ENCODE results near the gene FUT7.

The FUT7 gene

DNA sequence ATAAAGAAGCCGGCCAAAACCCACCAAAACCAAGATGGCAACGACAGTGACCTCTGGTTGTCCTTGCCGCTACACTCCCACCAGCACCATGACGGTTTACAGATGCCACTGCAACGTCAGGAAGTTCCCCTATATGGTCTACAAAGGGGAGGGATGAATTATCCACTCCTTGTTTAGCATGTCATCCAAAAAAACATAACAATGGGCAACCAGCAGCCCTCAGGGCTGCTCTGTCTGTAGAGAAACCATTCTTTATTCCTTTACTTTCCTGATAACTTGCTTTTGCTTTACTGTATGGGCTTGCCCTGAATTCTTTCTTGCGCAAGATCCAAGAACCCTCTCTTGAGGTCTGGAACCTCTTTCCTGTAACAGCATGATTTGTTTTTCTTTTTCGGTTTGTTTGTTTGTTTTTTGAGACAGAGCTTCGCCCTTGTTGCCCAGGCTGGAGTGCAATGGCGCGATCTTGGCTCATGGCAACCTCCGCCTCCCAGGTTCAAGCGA lies 43.4 kb upstream of the FUT7 start:
- DNase-seq (ENCODE audit: insufficient read length, low spot score), result no peak
- no peak for FAIRE-seq

DNA sequence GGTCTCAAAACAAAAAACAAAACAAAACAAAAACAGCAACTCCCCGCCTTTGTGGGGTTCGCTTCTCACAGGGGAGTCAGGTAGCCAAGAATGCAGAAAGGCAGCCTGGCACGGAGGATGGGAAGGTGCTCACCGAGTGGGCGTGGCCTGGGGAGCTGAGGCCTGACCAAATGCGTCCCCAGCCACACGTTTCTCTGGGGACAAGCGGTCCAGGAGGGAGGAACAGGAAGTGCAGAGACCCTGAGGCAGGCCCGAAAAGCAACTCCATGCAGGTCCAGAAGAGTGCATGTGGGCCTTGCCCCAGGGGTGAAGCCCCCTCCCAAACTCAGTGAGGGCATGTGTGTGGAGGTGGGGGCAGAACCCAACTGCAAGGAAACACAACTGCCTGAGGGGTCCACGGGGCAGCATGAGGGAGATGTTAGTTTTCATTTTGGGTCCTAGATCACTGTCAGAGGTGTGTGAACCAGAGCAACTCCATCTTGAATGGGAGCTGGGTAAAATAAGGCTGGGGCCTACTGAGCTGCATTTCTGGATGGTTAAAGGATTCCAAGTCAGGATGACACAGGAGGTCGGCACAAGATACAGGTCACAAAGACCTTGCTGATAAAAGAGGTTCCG lies 42.9 kb upstream of the FUT7 start:
- peak; percentile 5 for FAIRE-seq
- TF ChIP-seq POU2F2 (IDR thresholded peaks at IDR 0.05; ENCODE audit: low read depth, low read length) (no peak), SPI1 (IDR thresholded peaks at IDR 0.05; ENCODE audit: low read depth, low read length) (no peak), PAX5 (IDR thresholded peaks at IDR 0.05; ENCODE audit: insufficient read depth, low read length, severe bottlenecking) (no peak), POLR2A (IDR thresholded peaks at IDR 0.05; ENCODE audit: low read depth, low read length) (no peak), POLR2AphosphoS5 (IDR thresholded peaks at IDR 0.05; ENCODE audit: low read depth, low read length) (no peak), TAF1 (IDR thresholded peaks at IDR 0.05; ENCODE audit: low read depth, low read length) (no peak)
- no peak for DNase-seq (ENCODE audit: insufficient read length, low spot score)

More for the DNA sequence above, 43.4 kb upstream of the FUT7 start:
- TF ChIP-seq SPI1 (IDR thresholded peaks at IDR 0.05; ENCODE audit: low read depth, low read length) (no peak), PAX5 (IDR thresholded peaks at IDR 0.05; ENCODE audit: insufficient read depth, low read length, severe bottlenecking) (no peak), TAF1 (IDR thresholded peaks at IDR 0.05; ENCODE audit: low read depth, low read length) (no peak), POU2F2 (IDR thresholded peaks at IDR 0.05; ENCODE audit: low read depth, low read length) (no peak), POLR2A (IDR thresholded peaks at IDR 0.05; ENCODE audit: low read depth, low read length) (no peak), POLR2AphosphoS5 (IDR thresholded peaks at IDR 0.05; ENCODE audit: low read depth, low read length) (no peak)

DNA sequence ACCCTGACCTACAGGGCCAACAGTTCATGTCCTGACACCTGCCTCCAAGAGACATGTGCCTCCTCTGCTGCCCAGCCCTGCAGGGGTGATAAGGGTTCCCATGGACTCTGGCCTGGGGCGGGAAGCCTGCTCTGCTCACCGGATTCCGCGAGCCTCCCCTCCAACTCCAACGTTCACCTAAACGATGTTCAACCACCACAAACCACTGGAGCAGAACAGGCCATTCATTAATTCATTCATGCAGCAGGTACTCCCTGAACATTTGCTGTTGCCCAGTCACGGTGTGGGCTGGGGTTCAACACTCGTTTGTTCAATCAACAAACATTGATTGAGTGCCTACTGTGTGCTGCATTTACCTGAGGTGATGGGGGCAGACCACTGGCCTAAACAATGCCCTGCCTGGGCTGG lies 42.1 kb upstream of the FUT7 start:
- no peak for FAIRE-seq
- TF ChIP-seq POLR2A (IDR thresholded peaks at IDR 0.05; ENCODE audit: low read depth, low read length) (no peak), POLR2AphosphoS5 (IDR thresholded peaks at IDR 0.05; ENCODE audit: low read depth, low read length) (no peak), SPI1 (IDR thresholded peaks at IDR 0.05; ENCODE audit: low read depth, low read length) (no peak), PAX5 (IDR thresholded peaks at IDR 0.05; ENCODE audit: insufficient read depth, low read length, severe bottlenecking) (no peak)
- no peak for DNase-seq (ENCODE audit: insufficient read length, low spot score)

DNA sequence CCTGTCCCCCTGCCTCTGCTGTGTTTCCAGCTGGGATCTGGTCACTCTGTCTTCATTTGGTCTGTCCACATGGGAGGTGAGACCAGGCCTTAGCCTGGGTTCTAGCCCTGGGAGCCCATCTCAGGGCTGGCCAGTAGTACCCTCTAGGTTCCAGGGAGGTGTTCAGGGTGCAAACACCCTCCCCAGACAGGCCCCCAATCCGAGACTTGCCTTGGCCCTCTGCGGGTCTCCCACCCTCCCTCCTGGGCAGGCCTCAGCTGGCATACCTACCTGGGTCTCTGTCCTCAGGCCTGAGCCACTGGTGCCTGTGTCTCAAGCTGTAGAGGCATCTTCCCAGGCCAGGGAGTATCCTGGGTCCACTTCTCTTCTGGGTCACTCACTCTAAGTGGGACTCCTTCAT lies 39.4 kb upstream of the FUT7 start:
- DNase-seq (ENCODE audit: insufficient read length, low spot score) (no peak), FAIRE-seq (no peak)
- no peak for TF ChIP-seq SPI1 (IDR thresholded peaks at IDR 0.05; ENCODE audit: low read depth, low read length)
- no peak for TF ChIP-seq TAF1 (IDR thresholded peaks at IDR 0.05; ENCODE audit: low read depth, low read length)
- no peak for TF ChIP-seq POU2F2 (IDR thresholded peaks at IDR 0.05; ENCODE audit: low read depth, low read length)

DNA sequence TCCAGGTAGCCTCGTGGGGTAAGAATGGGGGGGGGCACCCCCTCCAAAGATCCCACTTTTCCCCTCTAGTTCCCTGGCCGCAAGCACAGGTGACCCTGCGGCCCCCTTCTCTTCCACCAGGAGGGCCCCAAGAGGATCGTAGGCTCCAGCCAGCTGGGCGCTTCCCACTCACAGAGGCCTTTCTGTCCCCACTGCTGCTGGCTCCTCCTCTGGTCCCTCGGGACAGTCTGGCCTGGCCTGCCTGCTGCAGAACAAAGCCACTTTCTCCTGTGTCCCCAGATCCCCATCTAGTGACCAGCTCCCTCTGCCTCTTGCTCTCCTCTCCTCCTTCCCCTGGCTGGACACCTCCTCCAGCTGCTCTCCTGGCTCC lies 39.0 kb upstream of the FUT7 start:
- TF ChIP-seq POU2F2 (IDR thresholded peaks at IDR 0.05; ENCODE audit: low read depth, low read length), result no peak
- TF ChIP-seq POLR2AphosphoS5 (IDR thresholded peaks at IDR 0.05; ENCODE audit: low read depth, low read length), result no peak
- TF ChIP-seq PAX5 (IDR thresholded peaks at IDR 0.05; ENCODE audit: insufficient read depth, low read length, severe bottlenecking), result no peak
- no peak for TF ChIP-seq TAF1 (IDR thresholded peaks at IDR 0.05; ENCODE audit: low read depth, low read length)
- TF ChIP-seq POLR2A (IDR thresholded peaks at IDR 0.05; ENCODE audit: low read depth, low read length), result no peak
- no peak for TF ChIP-seq SPI1 (IDR thresholded peaks at IDR 0.05; ENCODE audit: low read depth, low read length)
- FAIRE-seq, result no peak
- DNase-seq (ENCODE audit: insufficient read length, low spot score), result no peak

DNA sequence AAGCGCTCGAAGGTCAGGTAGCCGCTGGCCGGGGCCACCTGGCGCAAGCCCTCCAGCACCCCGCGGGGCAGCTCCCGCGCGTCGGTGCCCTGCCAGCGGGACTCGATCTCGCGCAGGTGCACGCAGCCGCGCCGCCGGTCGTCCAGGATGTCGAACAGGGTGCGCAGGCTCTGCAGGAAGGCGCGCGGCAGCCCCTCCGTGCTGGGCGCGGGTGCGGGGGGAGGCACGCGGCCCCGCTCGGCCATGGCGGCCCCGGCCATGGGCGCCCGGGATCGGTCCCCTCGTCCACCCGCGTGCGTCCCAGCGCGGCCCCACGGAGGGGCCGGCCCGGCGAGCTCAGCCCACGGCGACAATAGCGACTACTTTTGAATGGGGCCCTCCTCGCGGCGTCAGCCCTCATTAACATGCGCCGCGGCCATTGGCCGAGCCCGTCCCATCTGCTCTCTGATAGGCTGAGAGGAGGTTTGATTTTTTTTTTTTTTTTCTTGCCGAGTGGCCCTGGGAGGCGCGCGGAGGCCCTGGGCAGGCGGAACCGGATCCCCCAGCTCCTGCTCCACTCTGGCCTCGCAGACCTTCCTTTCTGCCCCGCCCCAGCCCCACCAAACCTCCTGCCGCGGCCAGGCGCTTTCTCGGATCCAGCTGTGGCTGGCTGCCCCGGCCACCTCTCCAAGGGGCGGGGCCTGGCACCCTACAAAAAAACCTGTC lies 38.5 kb upstream of the FUT7 start, which contains the start of gene SAPCD2:
Gene SAPCD2, minus strand, starts transcription at position 357 of the 705 bp plus-strand sequence. Its CDS starts 97 bp downstream, at position 260.
- DNase-seq (ENCODE audit: insufficient read length, low spot score) (peak; percentile 95), FAIRE-seq (peak; percentile 90)
- TF ChIP-seq POLR2A (IDR thresholded peaks at IDR 0.05; ENCODE audit: low read depth, low read length), result no peak
- no peak for TF ChIP-seq PAX5 (IDR thresholded peaks at IDR 0.05; ENCODE audit: insufficient read depth, low read length, severe bottlenecking)
- TF ChIP-seq POLR2AphosphoS5 (IDR thresholded peaks at IDR 0.05; ENCODE audit: low read depth, low read length), result no peak
- peak; percentile 71 for TF ChIP-seq POU2F2 (IDR thresholded peaks at IDR 0.05; ENCODE audit: low read depth, low read length)
- no peak for TF ChIP-seq TAF1 (IDR thresholded peaks at IDR 0.05; ENCODE audit: low read depth, low read length)
- no peak for TF ChIP-seq SPI1 (IDR thresholded peaks at IDR 0.05; ENCODE audit: low read depth, low read length)

DNA sequence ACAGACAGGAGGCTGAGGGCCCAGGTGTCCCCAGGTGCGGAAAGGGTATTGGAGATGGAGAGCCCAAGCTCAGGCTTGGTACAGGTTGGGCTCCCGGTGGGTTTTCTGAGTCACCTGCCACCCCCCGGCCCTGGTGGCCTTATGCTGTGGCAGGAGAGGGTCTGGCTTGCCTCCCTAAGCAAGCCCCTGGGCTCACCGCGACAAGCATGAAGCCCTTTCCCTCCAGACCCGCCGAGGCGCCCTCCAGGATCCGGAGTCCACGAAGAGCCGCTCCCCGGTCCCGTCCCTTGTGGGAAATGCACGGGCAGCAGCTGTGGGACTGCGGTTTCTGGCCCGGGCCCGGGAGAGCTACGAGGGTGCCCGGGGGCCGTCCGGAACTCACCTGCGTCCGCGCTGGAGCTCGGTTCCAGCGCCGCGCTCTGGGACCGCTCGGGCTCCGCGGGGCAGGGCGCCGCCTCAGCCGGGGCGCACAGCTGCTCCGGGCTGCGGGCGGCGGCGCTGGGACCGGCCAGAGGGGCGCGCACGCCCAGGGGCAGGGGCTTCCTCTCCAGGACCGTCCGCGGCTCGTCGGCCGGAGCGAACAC lies 37.7 kb upstream of the FUT7 start:
- no peak for TF ChIP-seq POLR2A (IDR thresholded peaks at IDR 0.05; ENCODE audit: low read depth, low read length)
- DNase-seq (ENCODE audit: insufficient read length, low spot score) (no peak), FAIRE-seq (no peak)

DNA sequence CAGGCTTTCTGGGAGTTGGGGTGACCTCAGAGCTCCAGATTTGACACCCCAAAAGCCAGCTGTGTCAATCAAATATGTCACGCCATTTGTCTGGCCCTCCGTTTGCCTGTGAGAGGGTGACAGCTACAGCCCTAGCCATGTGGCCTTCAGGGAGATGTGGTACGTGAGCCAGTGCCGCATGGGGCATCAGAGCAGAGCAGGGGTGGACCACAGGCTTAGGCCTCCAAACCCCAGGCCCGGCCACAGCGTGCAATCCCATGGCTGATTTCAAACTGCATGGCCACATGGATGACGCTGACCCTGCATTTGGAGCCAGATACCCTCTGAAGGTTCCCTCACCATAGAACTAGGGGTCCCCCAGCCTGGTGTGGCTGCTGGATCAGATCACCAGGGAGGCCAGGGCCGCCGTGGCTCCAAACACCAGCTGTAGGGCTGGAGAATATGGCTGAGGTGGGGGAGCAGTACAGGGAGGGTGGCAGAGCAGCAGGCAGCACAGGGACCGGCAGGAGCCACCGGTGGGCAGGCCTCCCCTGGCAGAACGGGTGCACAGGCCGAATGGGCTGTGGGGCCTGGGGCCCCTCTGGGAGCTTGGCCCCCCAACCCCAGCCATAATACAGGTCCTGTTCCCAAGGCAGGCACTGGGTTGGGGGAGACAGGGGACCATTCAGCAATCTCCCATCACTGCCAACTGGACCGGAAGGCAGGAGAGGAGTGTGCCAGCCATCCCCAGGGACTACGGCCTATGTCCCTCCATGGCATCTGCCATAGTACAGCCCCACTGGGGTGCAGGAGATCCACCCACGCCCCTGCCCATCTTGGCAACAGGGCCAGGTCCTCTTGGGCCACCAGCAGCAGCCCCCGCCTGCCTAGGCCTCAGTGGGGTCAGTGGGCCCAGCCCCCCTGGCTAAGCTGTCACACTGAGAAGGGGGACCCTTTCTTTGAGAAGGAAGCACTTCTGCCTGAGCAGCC lies 36.9 kb upstream of the FUT7 start:
- FAIRE-seq, result peak; percentile 47
- TF ChIP-seq PAX5 (IDR thresholded peaks at IDR 0.05; ENCODE audit: insufficient read depth, low read length, severe bottlenecking) (no peak), SPI1 (IDR thresholded peaks at IDR 0.05; ENCODE audit: low read depth, low read length) (no peak), TAF1 (IDR thresholded peaks at IDR 0.05; ENCODE audit: low read depth, low read length) (no peak), POU2F2 (IDR thresholded peaks at IDR 0.05; ENCODE audit: low read depth, low read length) (no peak)
- DNase-seq (ENCODE audit: insufficient read length, low spot score), result no peak

DNA sequence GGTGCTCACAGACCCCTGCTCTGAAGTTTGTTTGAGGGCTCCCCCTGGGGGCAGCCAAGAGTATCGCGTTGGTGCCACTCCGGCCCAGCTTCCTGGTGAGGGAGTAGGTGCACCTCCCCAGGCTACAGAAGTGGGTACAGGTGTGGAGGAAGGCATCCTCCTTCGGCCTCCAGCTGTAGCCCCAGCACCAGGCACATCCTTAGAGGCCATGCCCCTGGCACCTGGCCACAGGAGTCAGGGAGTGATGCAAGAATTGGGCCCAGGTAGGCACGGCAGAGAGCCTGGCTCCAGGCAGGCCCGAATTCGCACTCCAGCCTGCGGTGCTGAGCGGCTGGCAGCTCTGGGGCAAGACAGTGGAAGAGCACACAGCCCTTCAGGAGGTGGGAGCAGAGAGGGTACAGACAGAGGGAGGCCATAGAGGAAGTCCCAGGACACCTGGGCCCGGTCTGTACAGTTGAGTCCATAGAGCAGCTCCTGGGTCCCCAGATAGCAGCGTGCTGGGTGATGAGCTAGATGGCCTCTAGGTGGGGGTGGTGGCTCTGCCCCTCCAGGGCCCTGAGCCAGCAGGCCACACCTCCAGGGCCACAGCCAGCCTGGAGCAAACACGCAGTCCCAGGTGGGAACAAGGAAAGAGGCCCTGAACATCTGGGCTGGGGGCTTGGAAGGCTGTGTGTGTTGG lies 36.1 kb upstream of the FUT7 start:
- peak; percentile 94 for FAIRE-seq

More for the DNA sequence above, 36.1 kb upstream of the FUT7 start:
- DNase-seq (ENCODE audit: insufficient read length, low spot score), result peak; percentile 86
- TF ChIP-seq POLR2A (IDR thresholded peaks at IDR 0.05; ENCODE audit: low read depth, low read length), result no peak
- no peak for TF ChIP-seq TAF1 (IDR thresholded peaks at IDR 0.05; ENCODE audit: low read depth, low read length)
- TF ChIP-seq SPI1 (IDR thresholded peaks at IDR 0.05; ENCODE audit: low read depth, low read length), result no peak
- no peak for TF ChIP-seq POLR2AphosphoS5 (IDR thresholded peaks at IDR 0.05; ENCODE audit: low read depth, low read length)
- no peak for TF ChIP-seq PAX5 (IDR thresholded peaks at IDR 0.05; ENCODE audit: insufficient read depth, low read length, severe bottlenecking)
- no peak for TF ChIP-seq POU2F2 (IDR thresholded peaks at IDR 0.05; ENCODE audit: low read depth, low read length)

All from GM12891 (cell line).